GM19238 (cell line): Measurements from ENCODE around the gene TPI1.
"Not testable (repeated sequence)": the region's sequence is repeated elsewhere in the genome, so short reads cannot be mapped to it uniquely, and the experiment has no call there.

Source experiments
- DNase-seq: peaks from one replicate; pipeline ENCODE4 v3.0.0; 2011; ENCODE audit warnings: low spot score; ENCODE audit not compliant: insufficient read length

Gene TPI1

DNA sequence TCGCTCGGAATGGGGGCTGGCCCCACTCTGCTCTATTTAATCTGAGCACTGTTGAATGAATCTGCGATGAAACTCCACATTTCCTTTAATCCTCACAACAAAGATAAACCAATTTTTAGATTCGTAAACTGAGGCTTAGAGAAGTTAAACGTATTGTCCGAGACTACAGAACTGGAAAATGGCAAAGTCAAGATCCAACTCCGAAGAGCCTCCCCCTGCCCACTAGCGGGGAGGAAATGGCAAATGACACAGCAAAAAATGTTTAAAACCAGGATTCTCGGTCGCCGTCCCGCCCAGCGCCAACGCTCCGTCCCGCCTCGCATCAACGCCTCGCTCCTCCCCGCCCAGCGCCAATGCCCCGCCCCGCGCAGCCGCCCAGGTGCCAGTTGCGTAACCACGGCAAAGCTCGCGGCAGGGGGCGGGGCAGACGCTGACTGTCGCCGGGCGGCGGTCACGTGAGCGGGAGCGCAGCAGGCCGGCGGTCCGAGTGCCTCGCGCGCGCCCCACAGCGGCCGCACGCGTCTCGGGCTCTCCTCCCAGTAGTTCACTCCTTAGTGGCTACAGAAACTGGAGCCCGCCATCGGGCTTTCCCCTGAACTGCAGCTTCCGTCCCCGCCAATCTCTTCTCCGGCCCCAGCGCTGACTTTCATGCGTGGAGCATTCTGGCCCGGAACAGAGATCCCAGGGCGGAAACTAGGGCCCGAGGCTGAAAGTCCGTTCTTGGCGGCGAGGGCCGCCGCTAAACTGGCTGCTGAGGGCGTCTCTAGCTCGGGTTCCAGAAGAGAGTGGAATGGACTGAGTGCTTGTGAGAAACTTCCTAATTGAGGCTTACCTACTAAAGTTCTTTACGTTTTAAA lies 23.7 kb downstream of the TPI1 start:
- peak; percentile 95 for DNase-seq

- no peak for DNase-seq
Measured at GRCh38 chr12:6891646-6892001, 24.3 kb downstream of the TPI1 start.

DNA sequence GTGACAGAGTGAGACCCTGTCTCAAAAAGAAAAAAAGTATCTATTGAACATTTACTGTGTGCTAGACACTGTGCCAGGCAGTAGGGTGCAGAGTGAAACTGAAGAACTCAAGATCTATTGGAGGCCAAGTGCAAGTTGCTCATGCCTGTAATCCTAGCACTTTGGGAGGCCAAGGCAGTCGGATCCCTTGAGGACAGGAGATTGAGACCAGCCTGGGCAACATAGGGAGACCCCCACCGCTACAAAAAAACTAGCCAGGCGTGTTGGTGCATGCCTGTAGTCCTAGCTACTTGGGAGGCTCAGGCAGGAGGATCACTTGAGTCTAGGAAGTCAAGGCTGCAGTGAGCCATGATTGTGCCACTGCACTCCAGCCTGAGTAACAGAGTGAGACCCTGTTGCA lies 25.4 kb downstream of the TPI1 start:
- DNase-seq: not testable (repeated sequence)

- no peak for DNase-seq
Measured at GRCh38 chr12:6894321-6894720, 27.0 kb downstream of the TPI1 start.

GRCh38 chr12:6896846-6897435 lies 29.6 kb downstream of the TPI1 start:
- no peak for DNase-seq

DNA sequence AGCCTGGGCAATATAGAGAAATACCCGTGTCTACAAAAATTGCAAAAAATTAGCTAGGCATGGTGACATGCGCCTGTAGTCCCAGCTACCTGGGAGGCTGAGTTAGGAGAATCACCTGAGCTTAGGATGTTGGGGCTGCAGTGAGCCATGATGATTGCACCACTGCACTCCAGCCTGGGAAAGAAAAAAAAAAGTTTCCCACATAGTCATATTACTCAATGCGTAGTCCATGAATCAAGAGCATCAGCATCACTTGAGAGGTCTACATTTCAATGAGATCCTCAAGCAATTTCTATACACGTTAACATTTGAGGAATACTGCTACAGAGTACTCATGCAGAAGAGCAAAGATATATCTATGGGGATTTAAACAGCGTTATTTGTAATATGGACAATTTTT lies 32.1 kb downstream of the TPI1 start:
- no peak for DNase-seq

DNA sequence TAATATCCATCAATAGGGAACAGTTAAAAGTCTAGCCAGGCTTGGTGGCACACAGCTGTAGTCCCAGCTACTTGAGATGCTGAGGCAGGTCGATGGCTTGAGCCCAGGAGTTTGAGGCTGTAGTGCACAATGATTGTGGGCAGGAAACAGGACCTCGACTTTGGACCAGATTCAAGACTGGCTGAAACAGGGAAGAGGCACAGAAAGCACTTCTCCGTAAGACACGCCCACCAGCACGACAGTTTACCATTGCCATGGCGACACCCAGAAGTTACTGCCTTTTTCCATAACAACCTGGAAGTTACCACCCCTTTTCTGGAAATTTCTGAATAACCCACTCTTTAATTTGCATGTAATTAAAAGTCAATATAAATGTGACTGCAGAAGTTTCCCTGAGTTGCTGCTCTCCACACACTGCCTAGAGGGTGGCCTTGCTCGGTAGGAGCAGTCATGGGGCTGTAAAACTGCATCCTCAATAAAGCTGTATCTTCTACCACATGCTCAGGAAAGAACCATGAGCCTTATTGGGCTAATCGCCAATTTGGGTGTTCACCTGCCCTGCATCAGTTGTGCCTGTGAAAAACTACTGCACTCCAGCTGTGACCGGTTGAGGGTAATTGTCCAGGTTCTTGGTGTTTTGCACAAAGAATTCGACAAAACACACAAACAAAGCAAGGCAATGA lies 32.6 kb downstream of the TPI1 start:
- DNase-seq: no peak

GRCh38 chr12:6902448-6902847 lies 35.1 kb downstream of the TPI1 start:
- no peak for DNase-seq

DNA sequence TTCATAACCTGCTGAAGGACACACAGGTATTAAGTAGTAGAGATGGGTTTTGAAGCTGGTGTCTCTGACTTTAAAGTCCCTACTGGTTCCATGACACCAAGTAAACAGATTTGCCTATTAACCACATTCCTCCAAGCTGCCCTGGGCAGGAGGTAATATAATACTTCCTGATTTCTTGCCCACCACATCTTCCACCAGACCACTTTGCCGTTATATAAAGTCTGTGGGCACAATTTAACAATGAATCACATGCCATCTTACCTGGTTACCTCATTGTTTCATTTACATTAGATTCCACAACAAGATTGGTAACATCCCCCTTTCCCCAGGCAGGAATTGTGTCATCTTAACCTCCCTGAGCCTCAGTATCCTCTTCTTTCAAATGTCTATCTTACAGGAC lies 36.4 kb downstream of the TPI1 start:
- DNase-seq: no peak

GRCh38 chr12:6904280-6905276 lies 37.2 kb downstream of the TPI1 start, which contains the start of gene LRRC23:
LRRC23 (plus strand) TSS chr12:6904822; CDS start chr12:6905634, 812 bp downstream.
- peak; percentile 92 for DNase-seq

- no peak for DNase-seq
Measured at GRCh38 chr12:6905414-6906040, 38.2 kb downstream of the TPI1 start.

GRCh38 chr12:6908141-6908540 lies 40.8 kb downstream of the TPI1 start:
- DNase-seq: not testable (repeated sequence)

GRCh38 chr12:6909421-6910145 lies 42.3 kb downstream of the TPI1 start:
- no peak for DNase-seq

GRCh38 chr12:6912164-6912935 lies 45.0 kb downstream of the TPI1 start:
- no peak for DNase-seq

DNA sequence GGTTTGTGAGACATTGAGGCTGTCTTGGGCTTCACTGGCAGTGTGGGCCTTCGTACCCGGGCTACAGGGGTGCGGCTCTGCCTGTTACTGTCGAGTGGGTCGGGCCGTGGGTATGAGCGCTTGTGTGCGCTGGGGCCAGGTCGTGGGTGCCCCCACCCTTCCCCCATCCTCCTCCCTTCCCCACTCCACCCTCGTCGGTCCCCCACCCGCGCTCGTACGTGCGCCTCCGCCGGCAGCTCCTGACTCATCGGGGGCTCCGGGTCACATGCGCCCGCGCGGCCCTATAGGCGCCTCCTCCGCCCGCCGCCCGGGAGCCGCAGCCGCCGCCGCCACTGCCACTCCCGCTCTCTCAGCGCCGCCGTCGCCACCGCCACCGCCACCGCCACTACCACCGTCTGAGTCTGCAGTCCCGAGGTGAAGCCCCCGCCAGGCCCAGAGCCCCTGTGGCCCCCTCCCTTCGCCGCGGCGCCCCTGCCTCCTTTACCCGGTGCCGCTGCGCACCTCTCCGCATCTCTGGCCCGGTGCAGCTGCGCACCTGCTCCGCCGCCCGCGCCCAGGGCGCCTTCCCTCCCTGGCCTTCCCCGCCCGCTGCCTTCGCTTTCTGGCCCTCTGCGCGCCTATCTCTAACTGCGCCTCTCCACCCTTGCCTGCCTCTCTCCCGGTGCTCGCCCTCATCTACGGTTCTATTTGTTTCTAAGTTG lies 47.1 kb downstream of the TPI1 start, which contains the start of gene ENO2:
ENO2 (plus strand) TSS at position 335 of the 701 bp plus-strand sequence. CDS start 1,253 bp downstream, outside the sequence.
- DNase-seq: peak; percentile 75

GRCh38 chr12:6914947-6915788 lies 47.8 kb downstream of the TPI1 start:
- DNase-seq: no peak

DNA sequence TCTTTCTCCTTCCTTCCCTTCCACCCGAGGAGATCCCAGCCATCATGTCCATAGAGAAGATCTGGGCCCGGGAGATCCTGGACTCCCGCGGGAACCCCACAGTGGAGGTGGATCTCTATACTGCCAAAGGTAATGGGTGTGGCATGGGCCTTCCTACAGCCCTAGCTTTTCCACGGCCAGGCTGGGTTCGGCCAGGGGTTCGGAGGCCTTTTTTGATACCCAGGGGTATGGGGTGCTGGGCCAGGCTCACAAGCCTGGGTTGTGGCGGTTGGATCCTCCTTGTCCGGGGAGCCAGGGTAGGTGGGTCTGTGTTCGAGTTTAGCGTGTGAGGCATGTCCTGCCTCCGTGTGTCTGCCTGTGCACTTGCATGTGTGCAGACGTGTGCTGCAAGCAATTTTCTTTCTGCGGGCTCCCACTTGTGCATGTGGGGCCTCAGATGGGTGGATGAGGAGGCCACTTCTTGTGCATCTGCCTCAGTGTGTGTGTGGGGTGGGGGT lies 48.5 kb downstream of the TPI1 start:
- DNase-seq: no peak
